ENCODE measurements around the gene GNA15.

GRCh38 chr19:3183721-3184641 is 48.1 kb downstream of the GNA15 start:
- no peak for TF ChIP-seq USF2 (CRISPR knock-in tag; IDR thresholded peaks at IDR 0.05)
- TF ChIP-seq ZNF532 (CRISPR knock-in tag; IDR thresholded peaks at IDR 0.05; ENCODE audit: borderline replicate concordance), result no peak
- TF ChIP-seq CTCF (IDR thresholded peaks at IDR 0.05), result no peak

Measured in WTC11 (cell line).